Right lobe of liver (tissue), 4 donors: Measurements from ENCODE around the gene KCNN3.

Experiments
- CTCF ChIP-seq, 4 donors: fragments of 200-600 bp in 3 of 4; fragments of 450-650 bp in 1 of 4; IDR thresholded peaks; one replicate each; pipeline versions ENCODE4 v1.5.1 to v1.8.0; 2016 to 2022; ENCODE audit warnings: antibody characterized with exemption in 4 of 4, mild to moderate bottlenecking in 2 of 4
- POLR2A ChIP-seq: fragments of 450-650 bp; IDR thresholded peaks from one replicate; pipeline ENCODE4 v1.6.1; 2017; ENCODE audit warnings: antibody characterized with exemption, mild to moderate bottlenecking
- donor health status: DM: no; HTN: no; CAD: no.
- donor health status: DM: no; HTN: no; CAD: no.
- donor health status: DM: no; HTN: yes; CAD: no.

- TF ChIP-seq CTCF (IDR thresholded peaks at IDR 0.05): no peak
- TF ChIP-seq POLR2A: no peak
These were observed 5.7 kb downstream of the KCNN3 start for GRCh38 chr1:154864189-154864975.
